Neuron (in vitro differentiated cells): ENCODE data around the gene PKNOX2.

Experiments used
- H2AFZ ChIP-seq: one replicate; pipeline ENCODE4 v1.6.1; 2013; ENCODE audit warnings: low read depth, mild to moderate bottlenecking, inconsistent platforms, low read length, moderate library complexity
- H3K27me3 ChIP-seq: one replicate; pipeline ENCODE4 v1.6.1; 2013; ENCODE audit warnings: low read length; ENCODE audit not compliant: insufficient read depth
- H3K36me3 ChIP-seq: one replicate; pipeline ENCODE4 v1.6.1; 2013; ENCODE audit warnings: low read length; ENCODE audit not compliant: insufficient read depth
- H3K4me1 ChIP-seq: one replicate; pipeline ENCODE4 v1.6.1; 2013; ENCODE audit warnings: low read length; ENCODE audit not compliant: insufficient read depth
- H3K4me3 ChIP-seq: 2 replicates; pipeline ENCODE4 v1.5.1; 2013; ENCODE audit warnings: mild to moderate bottlenecking, low read length, moderate library complexity
- H3K9me3 ChIP-seq: one replicate; pipeline ENCODE4 v1.6.1; 2013; ENCODE audit warnings: low read length

The PKNOX2 gene

GRCh38 chr11:125225401-125225800 lies 60.9 kb downstream of the PKNOX2 start:
- H3K4me3 ChIP-seq, result no peak overlapping the region
- H3K9me3 ChIP-seq, result no peaks in the 10 kb centered on the region
- H3K4me1 ChIP-seq, result peaks cover 4% of the 10 kb centered on the region

GRCh38 chr11:125226031-125226430 lies 61.5 kb downstream of the PKNOX2 start:
- H2AFZ ChIP-seq, result no peak overlapping the region
- no peak overlapping the region for H3K4me3 ChIP-seq

More at GRCh38 chr11:125225401-125225800, 60.9 kb downstream of the PKNOX2 start:
- H3K27me3 ChIP-seq, result no peaks in the 10 kb centered on the region
- H2AFZ ChIP-seq, result no peak overlapping the region
- no peaks in the 10 kb centered on the region for H3K36me3 ChIP-seq

GRCh38 chr11:125226706-125227105 lies 62.2 kb downstream of the PKNOX2 start:
- Histone ChIP-seq H2AFZ (no peak overlapping the region), H3K4me3 (no peak overlapping the region), H3K36me3 (no peaks in the 10 kb centered on the region), H3K9me3 (no peaks in the 10 kb centered on the region), H3K27me3 (no peaks in the 10 kb centered on the region), H3K4me1 (peaks cover 4% of the 10 kb centered on the region)

More at GRCh38 chr11:125226031-125226430, 61.5 kb downstream of the PKNOX2 start:
- Histone ChIP-seq H3K4me1 (peaks cover 4% of the 10 kb centered on the region), H3K36me3 (no peaks in the 10 kb centered on the region), H3K27me3 (no peaks in the 10 kb centered on the region), H3K9me3 (no peaks in the 10 kb centered on the region)

- Histone ChIP-seq H3K9me3 (no peaks in the 10 kb centered on the region), H3K27me3 (no peaks in the 10 kb centered on the region), H3K4me1 (peaks cover 4% of the 10 kb centered on the region), H3K36me3 (no peaks in the 10 kb centered on the region), H3K4me3 (no peak overlapping the region), H2AFZ (no peak overlapping the region)
Observed at GRCh38 chr11:125227151-125227550, 62.6 kb downstream of the PKNOX2 start.

GRCh38 chr11:125228445-125228844 lies 63.9 kb downstream of the PKNOX2 start:
- Histone ChIP-seq H2AFZ (no peak overlapping the region), H3K4me1 (peaks cover 9% of the 10 kb centered on the region), H3K36me3 (no peaks in the 10 kb centered on the region), H3K27me3 (no peaks in the 10 kb centered on the region), H3K4me3 (no peak overlapping the region), H3K9me3 (no peaks in the 10 kb centered on the region)

- Histone ChIP-seq H3K36me3 (no peaks in the 10 kb centered on the region), H3K9me3 (no peaks in the 10 kb centered on the region), H3K4me3 (no peak overlapping the region)
Observed at GRCh38 chr11:125228993-125229392, 64.4 kb downstream of the PKNOX2 start.

GRCh38 chr11:125229916-125230315 lies 65.4 kb downstream of the PKNOX2 start:
- Histone ChIP-seq H3K36me3 (no peaks in the 10 kb centered on the region), H3K4me1 (peaks cover 20% of the 10 kb centered on the region), H3K27me3 (no peaks in the 10 kb centered on the region), H3K4me3 (no peak overlapping the region), H2AFZ (no peak overlapping the region), H3K9me3 (no peaks in the 10 kb centered on the region)

More at GRCh38 chr11:125228993-125229392, 64.4 kb downstream of the PKNOX2 start:
- H3K27me3 ChIP-seq, result no peaks in the 10 kb centered on the region
- H2AFZ ChIP-seq, result no peak overlapping the region
- peaks cover 10% of the 10 kb centered on the region for H3K4me1 ChIP-seq

GRCh38 chr11:125233116-125233515 lies 68.6 kb downstream of the PKNOX2 start:
- Histone ChIP-seq H3K9me3 (peaks cover 3% of the 10 kb centered on the region), H3K27me3 (no peaks in the 10 kb centered on the region), H2AFZ (no peak overlapping the region), H3K36me3 (no peaks in the 10 kb centered on the region), H3K4me1 (peaks cover 31% of the 10 kb centered on the region), H3K4me3 (no peak overlapping the region)

- H3K4me3 ChIP-seq, result no peak overlapping the region
- H3K9me3 ChIP-seq, result peaks cover 3% of the 10 kb centered on the region
- H2AFZ ChIP-seq, result no peak overlapping the region
- no peaks in the 10 kb centered on the region for H3K36me3 ChIP-seq
- H3K4me1 ChIP-seq, result peaks cover 31% of the 10 kb centered on the region
- no peaks in the 10 kb centered on the region for H3K27me3 ChIP-seq
Observed at GRCh38 chr11:125233736-125234275, 69.3 kb downstream of the PKNOX2 start.

GRCh38 chr11:125235071-125235471 lies 70.5 kb downstream of the PKNOX2 start:
- H3K9me3 ChIP-seq, result peaks cover 7% of the 10 kb centered on the region
- no peak overlapping the region for H3K4me3 ChIP-seq
- H3K27me3 ChIP-seq, result no peaks in the 10 kb centered on the region
- no peaks in the 10 kb centered on the region for H3K36me3 ChIP-seq
- H2AFZ ChIP-seq, result no peak overlapping the region
- peaks cover 31% of the 10 kb centered on the region for H3K4me1 ChIP-seq

GRCh38 chr11:125236072-125236825 lies 71.7 kb downstream of the PKNOX2 start:
- Histone ChIP-seq H3K4me3 (no peak overlapping the region), H3K9me3 (peaks cover 12% of the 10 kb centered on the region), H3K27me3 (no peaks in the 10 kb centered on the region), H2AFZ (no peak overlapping the region), H3K36me3 (no peaks in the 10 kb centered on the region), H3K4me1 (peaks cover 31% of the 10 kb centered on the region)

GRCh38 chr11:125239585-125240560 lies 75.3 kb downstream of the PKNOX2 start:
- Histone ChIP-seq H3K27me3 (no peaks in the 10 kb centered on the region), H3K4me1 (peaks cover 12% of the 10 kb centered on the region), H2AFZ (no peak overlapping the region), H3K4me3 (no peak overlapping the region), H3K36me3 (no peaks in the 10 kb centered on the region), H3K9me3 (peaks cover 12% of the 10 kb centered on the region)

GRCh38 chr11:125241104-125241503 lies 76.6 kb downstream of the PKNOX2 start:
- Histone ChIP-seq H2AFZ (no peak overlapping the region), H3K4me3 (no peak overlapping the region), H3K9me3 (peaks cover 15% of the 10 kb centered on the region), H3K36me3 (no peaks in the 10 kb centered on the region), H3K4me1 (no peaks in the 10 kb centered on the region), H3K27me3 (no peaks in the 10 kb centered on the region)
